Measurements from ENCODE around the gene EPG5.

- TF ChIP-seq JUND (IDR thresholded peaks at IDR 0.05) (no peak), CTCF (IDR thresholded peaks at IDR 0.05) (no peak), SMC3 (IDR thresholded peaks at IDR 0.05; ENCODE audit: low read depth, low read length) (no peak), NFIC (IDR thresholded peaks at IDR 0.05; ENCODE audit: borderline replicate concordance) (no peak), GATA2 (CRISPR knock-in tag; IDR thresholded peaks at IDR 0.05) (no peak), RFX5 (IDR thresholded peaks at IDR 0.05; ENCODE audit: low read length) (no peak), SIN3A (IDR thresholded peaks at IDR 0.05; ENCODE audit: borderline replicate concordance, low read depth, low read length) (no peak), RCOR1 (IDR thresholded peaks at IDR 0.05; ENCODE audit: low read length) (no peak), YY1 (IDR thresholded peaks at IDR 0.05; ENCODE audit: low read depth) (no peak), GABPA (IDR thresholded peaks at IDR 0.05; ENCODE audit: low read depth) (no peak), NRF1 (IDR thresholded peaks at IDR 0.05; ENCODE audit: low read depth, low read length) (no peak)
Measured at GRCh38 chr18:46009125-46009840, 42.2 kb upstream of the EPG5 start.

Data from SK-N-SH (cell line).